Measurements from ENCODE around the gene GABBR2.

GRCh38 chr9:98271479-98271878, 437.3 kb downstream of the GABBR2 start:
- TF ChIP-seq, protein P1, sequence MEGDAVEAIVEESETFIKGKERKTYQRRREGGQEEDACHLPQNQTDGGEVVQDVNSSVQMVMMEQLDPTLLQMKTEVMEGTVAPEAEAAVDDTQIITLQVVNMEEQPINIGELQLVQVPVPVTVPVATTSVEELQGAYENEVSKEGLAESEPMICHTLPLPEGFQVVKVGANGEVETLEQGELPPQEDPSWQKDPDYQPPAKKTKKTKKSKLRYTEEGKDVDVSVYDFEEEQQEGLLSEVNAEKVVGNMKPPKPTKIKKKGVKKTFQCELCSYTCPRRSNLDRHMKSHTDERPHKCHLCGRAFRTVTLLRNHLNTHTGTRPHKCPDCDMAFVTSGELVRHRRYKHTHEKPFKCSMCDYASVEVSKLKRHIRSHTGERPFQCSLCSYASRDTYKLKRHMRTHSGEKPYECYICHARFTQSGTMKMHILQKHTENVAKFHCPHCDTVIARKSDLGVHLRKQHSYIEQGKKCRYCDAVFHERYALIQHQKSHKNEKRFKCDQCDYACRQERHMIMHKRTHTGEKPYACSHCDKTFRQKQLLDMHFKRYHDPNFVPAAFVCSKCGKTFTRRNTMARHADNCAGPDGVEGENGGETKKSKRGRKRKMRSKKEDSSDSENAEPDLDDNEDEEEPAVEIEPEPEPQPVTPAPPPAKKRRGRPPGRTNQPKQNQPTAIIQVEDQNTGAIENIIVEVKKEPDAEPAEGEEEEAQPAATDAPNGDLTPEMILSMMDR (conservative IDR thresholded peaks at IDR 0.05 in 1 of 2, IDR thresholded peaks at IDR 0.05 in 1 of 2; ENCODE audit: extremely low read depth in 1 of 2, insufficient read depth in 1 of 2, low read depth in 1 of 2, low read length in 2 of 2), result no peak
- TF ChIP-seq EZH2 (IDR thresholded peaks at IDR 0.05; ENCODE audit: borderline replicate concordance, low read length), result no peak

All from mammary epithelial cell (primary cell).